GM19372 (cell line): ENCODE data around the gene AFTPH.

Source experiments
- ATAC-seq: cut with Tn5 transposase; IDR thresholded peaks from one replicate; pipeline ENCODE4 v1.9.1; 2021; ENCODE audit warnings: mild to moderate bottlenecking, low read depth, moderate library complexity; ENCODE audit not compliant: unreplicated experiment

AFTPH gene

DNA sequence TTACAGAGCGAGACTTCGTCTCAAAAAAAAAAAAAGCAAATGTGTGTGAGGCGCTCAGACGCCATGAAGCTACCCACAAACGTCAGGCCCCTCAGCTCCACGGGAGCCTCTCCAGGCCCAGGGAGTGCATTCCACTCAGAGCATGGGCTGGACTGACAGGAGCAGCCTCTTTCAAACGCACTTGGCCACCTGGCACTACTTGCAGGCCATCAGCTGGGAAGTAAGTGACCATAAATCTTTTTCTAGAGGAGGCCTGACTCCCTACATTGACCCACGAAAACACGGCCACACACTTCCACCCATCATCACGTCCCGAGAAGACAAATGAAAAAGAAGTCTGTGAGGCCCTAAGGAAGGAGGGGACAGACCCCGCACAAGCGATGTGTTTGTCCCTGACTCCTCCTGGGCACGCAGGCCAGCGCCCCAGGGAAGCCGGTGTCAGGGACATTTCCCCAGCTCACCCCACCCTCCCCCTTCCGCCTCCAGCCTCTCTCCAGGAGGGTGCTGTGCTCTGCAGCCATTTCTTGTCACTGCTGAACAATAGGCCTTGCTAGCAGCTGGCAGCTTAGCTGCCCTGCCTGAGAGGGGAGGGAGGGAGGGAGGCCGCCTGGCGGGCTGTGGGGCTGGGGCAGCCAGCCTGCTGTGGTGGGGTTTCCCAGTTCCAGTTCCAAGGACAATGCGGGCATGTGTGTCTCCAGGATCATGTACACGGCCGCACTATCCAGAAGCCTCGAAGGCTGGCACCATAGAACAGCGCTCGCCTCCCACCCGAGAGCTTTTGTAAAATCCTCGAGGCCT is 103.0 kb downstream of the AFTPH start:
- ATAC-seq: no peak

DNA sequence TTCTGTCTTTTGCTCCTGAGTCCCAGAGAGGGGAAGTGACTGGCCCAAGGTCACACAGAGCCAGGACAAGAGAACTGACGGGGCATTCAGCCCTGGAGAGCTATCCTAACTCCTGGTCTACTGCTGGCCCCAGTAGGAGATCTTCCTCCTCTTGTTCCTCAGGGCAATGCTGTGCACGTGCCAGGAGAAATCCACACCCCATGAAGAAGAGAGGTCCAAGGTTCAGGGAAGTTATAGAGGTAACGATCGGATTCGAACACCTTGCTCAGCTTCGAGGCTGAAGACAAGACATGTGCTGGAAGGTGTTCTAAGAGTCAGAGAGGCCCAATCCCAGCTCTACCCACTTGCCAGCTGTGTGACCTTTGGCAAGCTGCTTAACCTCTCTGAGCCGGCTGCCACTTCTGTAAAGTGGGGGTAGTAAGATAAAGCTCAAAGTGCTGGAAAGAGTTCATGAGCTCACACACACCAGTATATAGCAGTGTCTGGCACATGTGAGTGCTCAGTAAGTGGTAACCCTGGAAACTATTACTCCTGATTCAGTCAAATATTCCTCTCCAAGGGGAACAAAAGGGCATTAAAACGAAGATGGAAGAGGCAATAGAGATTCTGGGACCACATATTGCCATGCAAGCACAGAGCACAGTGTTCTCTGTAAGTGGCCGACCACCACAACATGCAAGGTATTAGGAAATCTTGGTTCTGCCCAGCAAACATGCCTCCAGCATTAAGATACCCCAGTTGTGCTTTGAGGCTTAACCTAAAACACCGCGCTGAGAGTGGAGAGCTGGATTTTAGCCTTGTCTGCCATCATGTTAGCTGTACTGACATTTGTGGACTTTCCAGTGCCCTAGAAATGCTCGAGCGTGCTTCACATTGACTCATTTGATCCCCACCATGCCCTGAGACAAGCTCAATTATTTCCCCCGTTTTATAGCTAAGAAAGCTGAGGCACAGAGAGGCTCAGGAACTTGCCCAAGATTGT is 104.0 kb downstream of the AFTPH start:
- no peak for ATAC-seq

DNA sequence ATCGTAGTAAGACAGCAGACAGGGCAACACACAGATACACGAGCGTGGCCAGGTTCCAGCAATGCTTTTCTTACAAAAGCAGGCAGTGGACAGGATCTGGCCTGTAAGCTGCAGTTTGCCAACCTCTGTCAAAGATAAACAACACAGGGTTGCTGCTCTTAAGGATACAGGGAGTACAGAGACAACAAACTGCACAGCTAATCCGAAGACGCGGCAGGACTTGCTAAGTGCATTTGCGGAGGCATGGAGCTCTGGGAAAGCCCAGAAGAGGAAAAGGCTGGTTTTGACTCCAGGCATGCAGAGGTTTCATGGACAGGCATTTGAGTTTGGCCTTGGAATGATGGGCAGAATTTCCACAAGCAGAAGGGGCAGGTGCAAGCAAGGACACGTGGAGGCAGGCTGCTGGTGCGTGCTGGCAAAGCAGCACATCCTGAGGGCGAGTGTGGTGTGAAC is 105.2 kb downstream of the AFTPH start:
- no peak for ATAC-seq

DNA sequence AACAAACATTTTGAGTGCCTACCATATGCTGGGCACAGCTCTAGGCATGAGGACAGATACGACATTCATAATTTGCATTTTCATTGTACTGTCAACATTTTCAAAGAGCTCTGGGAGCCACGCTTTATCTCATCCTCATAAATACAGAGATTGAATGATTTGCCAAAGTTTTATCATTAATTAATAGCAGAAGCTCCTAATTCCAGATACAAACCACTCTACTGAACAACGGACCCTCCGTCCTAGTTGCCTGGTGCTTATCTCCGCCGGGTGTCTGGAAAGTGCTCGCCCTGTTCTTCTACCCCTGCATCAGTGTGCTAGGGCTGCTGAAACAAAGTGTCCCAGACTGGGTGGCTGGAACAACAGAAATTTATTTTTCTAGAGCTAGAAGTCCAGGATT is 105.7 kb downstream of the AFTPH start:
- ATAC-seq: no peak

DNA sequence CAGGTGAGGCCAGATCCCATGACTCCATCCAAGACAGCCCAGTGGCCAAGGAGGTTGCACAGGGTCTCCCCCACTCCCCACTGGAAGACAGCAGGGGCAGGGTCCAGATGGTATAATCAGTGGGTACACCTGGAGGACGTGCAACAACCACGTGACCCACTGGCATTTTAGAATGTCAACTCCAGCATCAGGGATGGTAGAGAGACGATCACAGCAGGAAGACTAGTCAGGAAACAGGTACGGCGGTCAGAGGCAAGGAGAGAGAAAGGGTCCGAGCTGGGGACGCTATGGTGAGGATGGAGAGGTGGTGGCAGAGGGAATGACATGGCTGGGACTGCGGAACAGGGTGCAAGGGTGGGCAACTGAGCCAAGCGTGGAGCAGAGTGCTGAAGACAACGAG is 106.6 kb downstream of the AFTPH start:
- ATAC-seq: no peak

DNA sequence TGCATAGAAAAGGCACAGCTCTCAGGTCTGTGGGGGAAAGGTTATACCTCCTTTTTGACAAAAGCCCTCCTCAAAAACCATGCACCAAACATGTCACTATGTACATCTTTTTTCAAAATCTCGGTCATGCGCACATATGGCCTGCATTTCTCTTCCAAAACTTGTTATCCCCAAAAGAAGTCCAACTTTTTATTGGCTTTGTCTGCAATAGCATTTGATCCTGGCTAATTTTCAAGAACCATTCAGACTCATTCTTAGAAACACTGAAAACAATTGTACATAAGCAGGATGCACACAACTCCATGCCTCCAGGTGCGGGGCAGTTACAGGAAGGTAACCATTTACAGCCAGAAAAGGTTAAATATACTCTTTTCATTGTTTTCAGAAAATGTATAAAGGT is 107.6 kb downstream of the AFTPH start:
- no peak for ATAC-seq

DNA sequence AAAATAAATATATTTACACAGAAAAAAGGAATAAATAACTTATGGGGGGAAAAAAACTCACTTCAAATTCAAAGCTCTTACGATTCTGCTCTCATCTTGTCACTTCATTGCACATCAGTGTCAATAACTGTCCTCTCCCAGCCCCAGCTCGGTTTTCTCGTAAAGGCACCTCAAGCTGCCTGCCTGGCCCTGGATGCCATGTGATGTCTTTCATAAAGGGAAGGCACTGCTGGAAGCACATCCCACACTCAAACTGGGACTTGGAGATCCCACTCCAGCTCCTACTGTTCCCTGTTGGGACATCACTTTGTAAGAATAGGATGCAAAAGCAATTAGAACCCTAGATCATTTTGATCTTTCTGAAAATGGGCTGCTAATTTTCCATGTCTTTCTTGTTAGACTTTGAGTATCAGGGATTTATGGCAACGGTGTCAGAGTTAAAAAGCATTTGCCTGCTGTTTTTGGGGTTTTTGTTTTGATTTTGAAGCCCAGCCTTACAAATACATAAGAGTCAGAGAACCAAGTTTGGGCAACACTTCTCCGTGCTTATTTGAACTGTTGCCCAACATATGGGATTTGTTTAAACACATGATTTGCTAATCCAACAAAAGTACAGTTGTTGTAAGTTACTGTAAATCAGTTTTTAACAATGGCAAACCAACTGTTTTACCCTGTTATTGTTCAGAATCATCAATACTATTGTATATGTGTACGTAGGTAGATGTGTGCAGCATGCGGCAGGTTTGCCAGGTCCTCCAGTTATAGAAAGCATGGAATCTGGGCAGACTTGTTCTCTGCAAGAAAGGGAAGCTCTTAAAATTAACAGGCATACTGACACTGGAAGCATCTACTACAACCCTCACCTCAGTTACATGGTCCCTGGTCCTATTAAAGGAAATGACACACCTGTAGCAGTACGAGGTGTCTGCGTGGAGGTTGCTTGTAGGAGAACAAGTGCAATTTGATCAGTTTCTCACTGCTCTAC is 109.0 kb downstream of the AFTPH start:
- no peak for ATAC-seq

DNA sequence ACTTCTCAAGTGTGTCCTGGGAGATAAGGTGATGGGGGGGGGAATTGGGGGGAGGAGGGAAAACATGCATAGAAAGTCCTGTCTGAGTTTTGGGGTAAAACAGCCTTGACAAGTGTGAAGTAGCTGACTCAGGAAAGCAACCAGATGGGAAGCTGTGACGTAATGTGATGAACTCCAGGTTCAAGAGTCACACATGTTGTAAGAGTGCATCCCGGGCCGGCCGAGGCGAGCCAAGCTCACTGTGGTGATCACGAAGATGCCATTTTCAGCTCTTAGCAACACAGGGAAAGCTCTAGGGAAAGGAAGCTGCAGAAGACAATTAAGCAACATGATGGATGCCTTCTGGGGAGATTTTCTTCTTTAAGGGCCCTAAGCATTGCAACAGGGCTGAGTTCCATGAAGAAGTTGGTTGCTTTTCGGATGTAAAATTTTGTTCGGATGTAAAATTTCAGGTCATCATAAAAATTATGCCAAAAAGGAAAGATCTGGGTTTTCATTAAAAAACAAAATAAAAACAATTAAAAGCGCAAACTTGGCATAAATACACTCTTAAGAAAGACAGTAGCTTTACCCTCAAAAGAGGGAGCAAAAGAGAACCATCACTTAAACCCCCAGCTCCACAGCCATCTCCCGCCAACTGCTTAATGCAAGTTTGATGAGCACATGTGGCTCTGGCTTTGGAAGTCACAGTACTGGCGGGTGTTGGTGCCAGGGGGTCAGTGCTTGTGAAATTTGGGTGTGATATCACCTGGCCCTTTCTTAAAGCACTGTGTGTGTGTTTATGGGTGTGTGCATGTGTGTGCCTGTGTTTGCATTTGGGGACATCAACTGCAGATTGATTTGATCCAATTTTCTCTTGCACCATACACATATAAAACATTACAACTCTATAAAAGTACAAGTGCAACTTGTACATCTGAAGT is 110.5 kb downstream of the AFTPH start:
- no peak for ATAC-seq

DNA sequence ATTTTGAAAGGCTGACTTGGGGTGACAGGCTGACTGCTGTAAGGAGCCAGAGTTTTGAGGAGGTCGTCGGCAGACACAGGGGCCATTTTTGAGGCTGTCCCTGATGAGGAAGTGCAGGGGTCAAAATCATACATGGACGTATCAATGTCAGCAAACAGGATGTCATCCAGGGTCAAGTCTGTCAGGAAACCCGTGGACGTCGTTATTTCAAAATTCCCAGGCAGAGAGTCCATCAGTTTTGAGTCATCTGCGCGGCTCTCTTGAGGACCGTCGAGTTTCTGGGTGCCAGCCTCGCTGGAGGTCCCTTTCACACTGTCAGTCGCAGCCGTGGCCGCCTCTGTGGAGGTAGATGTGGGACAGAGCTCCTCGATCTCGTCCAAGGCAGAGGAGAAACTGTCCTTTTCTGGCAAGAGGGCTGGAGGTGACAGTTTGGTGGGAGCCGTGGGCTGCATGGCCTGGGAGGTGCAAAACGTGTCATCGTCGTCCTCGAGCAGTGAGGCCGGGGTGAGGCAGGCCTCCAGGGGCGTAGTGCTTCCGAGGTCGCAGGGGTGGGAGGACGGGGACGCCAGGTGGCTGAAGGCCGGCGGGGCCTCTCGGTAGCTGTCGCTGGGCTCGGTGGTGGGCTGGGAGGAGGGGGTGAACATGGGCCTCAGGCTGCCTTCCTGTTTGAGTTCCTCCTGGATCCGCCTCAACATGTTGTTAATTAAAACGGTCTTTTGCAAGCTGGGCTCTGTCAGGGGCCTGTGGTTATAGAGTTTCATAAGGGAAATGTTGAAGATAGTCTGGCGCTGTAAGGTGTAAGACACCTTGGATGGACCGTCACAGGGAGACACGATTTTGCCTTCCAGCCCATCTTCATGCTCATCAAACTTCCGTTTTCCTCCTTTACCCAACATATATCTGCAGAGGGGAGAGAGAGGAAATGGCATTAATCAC is 112.1 kb downstream of the AFTPH start:
- peak; percentile 55 for ATAC-seq

DNA sequence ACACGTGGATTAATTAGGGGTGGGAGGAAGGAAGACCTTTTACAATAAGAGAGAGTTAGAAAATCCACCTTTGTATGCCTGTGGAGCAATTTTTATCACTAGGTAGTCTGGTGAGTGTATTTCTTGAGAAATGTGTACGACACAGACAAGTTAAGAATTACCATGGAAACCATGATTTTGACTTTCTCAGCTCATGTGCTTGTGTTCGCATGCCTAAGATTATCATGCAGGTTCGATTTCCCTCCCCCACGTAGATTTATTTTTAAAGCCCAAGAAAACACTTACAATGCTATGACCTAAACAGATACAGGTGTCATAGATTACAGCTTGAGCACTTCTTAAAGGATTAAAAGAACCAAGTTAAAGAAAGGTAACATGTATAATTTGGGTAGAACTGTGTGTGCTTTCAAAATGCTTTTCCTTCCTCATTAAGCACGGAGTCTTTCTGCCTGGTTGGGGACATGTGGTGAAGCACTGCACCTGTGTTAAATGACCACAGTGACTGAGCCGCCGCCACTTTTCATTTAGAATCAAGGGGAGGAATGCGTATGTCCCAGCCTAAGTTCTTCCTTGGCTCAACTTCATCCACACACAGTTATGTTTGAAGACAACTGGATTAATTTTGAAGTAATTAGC is 113.0 kb downstream of the AFTPH start:
- ATAC-seq: peak; percentile 58

DNA sequence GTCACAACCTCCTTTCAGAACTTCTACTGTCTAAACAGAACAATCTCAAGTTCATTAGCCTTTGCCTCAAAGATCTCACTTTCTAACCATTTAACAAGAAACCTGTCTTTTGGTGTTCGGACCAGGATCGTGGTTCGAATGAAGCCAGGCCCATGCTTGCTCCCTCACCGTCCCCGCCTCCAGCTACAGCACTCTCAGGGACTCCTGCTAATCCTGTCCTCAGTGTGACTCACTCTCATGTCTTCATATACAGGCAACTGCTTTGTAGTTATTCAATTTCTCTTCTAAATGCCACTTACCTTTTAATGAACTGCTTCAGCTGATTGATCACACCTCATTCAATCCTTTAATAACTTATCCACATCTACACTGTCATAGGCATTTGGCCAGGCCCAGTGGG is 113.8 kb downstream of the AFTPH start:
- no peak for ATAC-seq

DNA sequence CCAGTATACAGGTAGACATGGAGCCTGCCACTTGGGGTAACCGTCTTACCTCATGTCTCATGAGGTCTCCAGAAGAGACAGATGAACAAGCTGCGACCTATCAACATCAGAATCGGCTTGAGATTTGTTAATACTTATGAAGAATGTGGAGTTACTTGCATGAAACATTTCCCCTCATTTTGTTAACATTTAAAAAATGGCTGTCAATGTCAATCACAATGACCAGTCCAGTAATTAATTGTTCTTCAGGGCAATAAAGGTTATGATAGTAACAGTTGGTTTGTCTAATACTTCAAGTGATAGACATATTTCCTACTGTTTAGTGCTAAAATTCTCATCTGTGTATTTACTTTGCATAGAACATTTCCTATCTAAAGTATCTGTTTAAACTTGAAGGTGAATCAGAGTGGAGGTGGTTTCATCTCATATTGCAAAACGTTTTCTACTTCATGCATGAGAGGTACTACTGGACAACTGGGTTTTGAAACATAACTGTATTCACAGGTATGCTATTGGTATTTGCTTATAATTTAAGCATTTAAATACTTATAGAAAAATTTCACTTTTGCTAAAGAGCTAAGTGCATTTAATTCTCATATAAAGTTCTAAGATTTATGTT is 114.5 kb downstream of the AFTPH start:
- no peak for ATAC-seq

DNA sequence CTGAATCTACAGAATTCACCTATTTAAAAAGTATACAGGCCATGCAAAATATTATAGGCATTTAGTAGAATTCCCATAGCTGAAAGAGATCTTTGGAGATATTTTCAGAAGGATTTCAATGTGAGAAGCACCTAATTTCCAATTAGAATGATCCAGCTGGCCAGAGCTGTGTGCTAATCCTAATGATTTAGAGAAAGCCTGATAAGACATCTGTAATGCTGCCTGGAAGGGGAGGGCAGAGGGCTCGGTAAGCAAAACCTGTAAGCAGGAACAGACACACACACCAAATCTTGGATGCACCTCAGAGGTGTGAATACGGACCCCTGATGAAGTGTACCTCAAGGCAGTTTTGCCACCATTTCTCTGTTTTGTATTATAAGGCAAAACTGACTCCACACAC is 115.6 kb downstream of the AFTPH start:
- no peak for ATAC-seq

DNA sequence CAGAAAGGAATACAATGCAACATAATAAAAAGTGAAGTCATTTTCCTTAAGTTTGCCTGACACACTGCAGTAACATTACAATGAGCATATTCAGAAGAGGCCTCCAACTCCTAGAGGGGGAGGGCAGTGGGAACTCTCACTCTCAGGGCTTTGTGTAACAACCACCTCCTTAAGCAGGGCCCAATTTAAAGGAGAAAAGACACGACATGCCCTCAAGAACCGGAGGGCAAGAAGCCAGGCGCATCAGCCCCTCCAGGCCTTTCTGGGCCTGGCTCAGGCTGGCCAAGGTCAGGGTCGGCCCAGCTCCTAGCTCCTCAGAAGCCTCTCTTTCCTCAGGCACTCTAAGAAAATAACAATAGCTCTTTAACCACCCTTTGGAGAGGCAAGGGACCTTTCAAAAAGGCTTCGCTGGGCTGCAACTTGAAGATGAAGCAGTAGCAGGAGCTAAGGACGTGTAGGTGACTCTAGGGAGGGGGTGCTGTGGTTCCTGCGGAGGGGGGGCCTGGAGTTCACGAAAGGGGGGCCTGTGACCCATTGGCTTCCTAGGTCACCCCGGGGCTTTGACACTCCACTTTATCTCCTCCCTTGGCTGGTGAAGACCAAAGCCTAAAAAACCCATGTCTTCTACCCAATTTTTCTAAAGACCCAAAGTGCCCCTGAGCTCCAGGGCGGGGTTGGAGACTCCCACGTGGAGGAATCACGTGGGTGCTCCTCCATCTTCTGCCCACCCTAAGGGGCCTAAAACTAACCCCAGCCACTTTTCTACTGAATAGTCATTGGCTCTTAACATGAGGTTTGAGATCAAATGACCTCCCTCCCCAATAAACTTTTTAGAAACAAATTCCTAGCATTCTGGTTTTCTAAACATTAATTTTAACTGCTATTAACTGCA is 116.3 kb downstream of the AFTPH start:
- ATAC-seq: no peak

DNA sequence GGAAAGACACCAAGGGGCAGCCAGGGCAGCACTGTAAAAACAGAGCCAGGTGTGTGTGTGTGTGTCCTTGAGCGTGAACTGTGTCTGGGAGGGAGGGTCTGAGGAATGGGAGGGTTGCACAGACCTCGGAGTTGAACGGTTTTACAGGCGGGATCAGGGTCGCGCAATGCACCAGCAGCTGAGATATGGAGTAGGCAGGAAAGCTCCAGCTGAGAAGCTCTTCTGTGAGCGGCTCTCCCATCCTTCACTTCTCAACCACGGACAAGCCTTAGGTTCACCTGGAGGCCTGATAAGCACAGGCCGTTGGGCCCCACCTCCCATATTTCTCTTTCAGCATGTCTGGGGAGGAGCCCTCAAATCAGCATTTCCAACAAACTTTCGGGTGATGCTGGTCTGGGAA is 117.5 kb downstream of the AFTPH start:
- ATAC-seq: no peak
